IMR-90 (cell line): ENCODE data around the gene STK33. TPM values are rescaled to one million over a fixed set of nuclear protein-coding genes. Genes with fewer than 3 reads are reported as not detected.

Experiments used
- ATAC-seq: fragments of 200-7000 bp; cut with Tn5 transposase; 2 replicates; pipeline ENCODE4 v1.9.1; 2020; ENCODE audit warnings: low read depth, mild to moderate bottlenecking, moderate library complexity
- BruUV-seq: library from RNA; stranded (reverse); fragments of 400-500 nt; replicated peaks from 2 replicates; lab custom pipeline; 2021; lab: Mats Ljungman, UMichigan
- CTCF ChIA-PET: fragments of 300-600 bp; formaldehyde crosslinking; extraction: SDS; loops from one replicate; lab custom pipeline; 2021; ENCODE audit warnings: antibody characterized with exemption; lab: Yijun Ruan, JAX
- POLR2A ChIA-PET: fragments of 300-600 bp; sonication (Branson Sonifier 250); formaldehyde crosslinking; loops from one replicate; lab custom pipeline; 2022; ENCODE audit warnings: antibody characterized with exemption; ENCODE audit not compliant: unreplicated experiment; lab: Charles Lee
- DNase-seq: peaks from one replicate; pipeline ENCODE4 v3.0.0; 2013
- H2AFZ ChIP-seq: replicated peaks from 2 replicates; pipeline ENCODE3; 2013; ENCODE audit warnings: low read length, mild to moderate bottlenecking; ENCODE audit not compliant: poor library complexity
- H2AK5ac ChIP-seq: 2 replicates; pipeline ENCODE4 v1.6.1; 2013; ENCODE audit warnings: low read depth, low read length, inconsistent platforms
- H2AK9ac ChIP-seq: replicated peaks from 2 replicates; pipeline ENCODE3; 2013; ENCODE audit warnings: mild to moderate bottlenecking, low read depth, low read length, moderate library complexity; ENCODE audit not compliant: poor library complexity
- H2BK120ac ChIP-seq: 2 replicates; pipeline ENCODE4 v1.6.1; 2013; ENCODE audit warnings: low read depth, low read length, inconsistent platforms
- H2BK15ac ChIP-seq: 3 replicates; pipeline ENCODE4 v1.6.1; 2013; ENCODE audit warnings: low read depth, low read length, inconsistent platforms
- H2BK20ac ChIP-seq: 2 replicates; pipeline ENCODE4 v1.6.1; 2013; ENCODE audit warnings: low read depth, mild to moderate bottlenecking, inconsistent platforms, low read length, moderate library complexity
- H2BK5ac ChIP-seq: 2 replicates; pipeline ENCODE4 v1.6.1; 2013; ENCODE audit warnings: mild to moderate bottlenecking, low read depth, low read length, inconsistent platforms; ENCODE audit not compliant: poor library complexity, severe bottlenecking
- H3K14ac ChIP-seq: replicated peaks from 2 replicates; pipeline ENCODE4 v1.6.1; 2013; ENCODE audit warnings: low read depth, low read length, inconsistent platforms
- H3K18ac ChIP-seq: 2 replicates; pipeline ENCODE4 v1.6.1; 2013; ENCODE audit warnings: low read depth, low read length, control low read depth
- H3K23ac ChIP-seq: 2 replicates; pipeline ENCODE4 v1.6.1; 2013; ENCODE audit warnings: low read depth, low read length, inconsistent platforms
- H3K27ac ChIP-seq: 2 replicates; pipeline ENCODE4 v1.5.1; 2013; ENCODE audit warnings: mild to moderate bottlenecking, control low read depth, low read length; ENCODE audit not compliant: insufficient read depth
- H3K27me3 ChIP-seq: 2 replicates; pipeline ENCODE4 v1.6.1; 2013; ENCODE audit warnings: low read length; ENCODE audit not compliant: control insufficient read depth, insufficient read depth
- H3K36me3 ChIP-seq: 2 replicates; pipeline ENCODE4 v1.6.1; 2013; ENCODE audit warnings: low read length, mixed read lengths; ENCODE audit not compliant: control insufficient read depth, insufficient read depth
- H3K4ac ChIP-seq: 2 replicates; pipeline ENCODE4 v1.6.1; 2013; ENCODE audit warnings: low read depth, low read length, inconsistent platforms
- H3K4me1 ChIP-seq: 2 replicates; pipeline ENCODE4 v1.6.1; 2013; ENCODE audit warnings: low read length, mixed read lengths; ENCODE audit not compliant: control insufficient read depth, insufficient read depth
- H3K4me2 ChIP-seq: 2 replicates; pipeline ENCODE4 v1.6.1; 2013; ENCODE audit warnings: low read depth, mild to moderate bottlenecking, control low read depth, low read length, moderate library complexity
- H3K4me3 ChIP-seq: 2 replicates; pipeline ENCODE4 v1.5.1; 2013; ENCODE audit warnings: low read depth, mild to moderate bottlenecking, control low read depth, low read length, moderate library complexity; ENCODE audit not compliant: insufficient read depth
- H3K56ac ChIP-seq: 2 replicates; pipeline ENCODE4 v1.6.1; 2013; ENCODE audit warnings: low read length, inconsistent platforms; ENCODE audit not compliant: insufficient read depth; ENCODE audit errors: extremely low read depth
- H3K79me1 ChIP-seq, 2 experiments: 2 replicates each; pipeline ENCODE4 v1.6.1; 2013; ENCODE audit warnings: low read length in 2 of 2, inconsistent platforms in 1 of 2, low read depth in 1 of 2
- H3K9ac ChIP-seq: 2 replicates; pipeline ENCODE4 v1.6.1; 2013; ENCODE audit warnings: low read depth, low read length, control low read depth
- H3K9me1 ChIP-seq: 2 replicates; pipeline ENCODE4 v1.6.1; 2013; ENCODE audit warnings: low read length, inconsistent platforms; ENCODE audit not compliant: insufficient read depth
- H3K9me3 ChIP-seq: 2 replicates; pipeline ENCODE4 v1.6.1; 2013; ENCODE audit warnings: low read length; ENCODE audit not compliant: control insufficient read depth, insufficient read depth
- H4K20me1 ChIP-seq: 2 replicates; pipeline ENCODE4 v1.6.1; 2013; ENCODE audit warnings: low read length, inconsistent platforms; ENCODE audit not compliant: insufficient read depth
- H4K5ac ChIP-seq: 2 replicates; pipeline ENCODE4 v1.6.1; 2013; ENCODE audit warnings: mild to moderate bottlenecking, low read depth, low read length, control low read depth
- H4K8ac ChIP-seq, 2 experiments: 2 replicates each; pipeline ENCODE4 v1.6.1; 2013; ENCODE audit warnings: low read depth in 2 of 2, low read length in 2 of 2, control low read depth in 1 of 2, inconsistent platforms in 1 of 2
- H4K91ac ChIP-seq: 2 replicates; pipeline ENCODE4 v1.6.1; 2013; ENCODE audit warnings: low read depth, low read length, inconsistent platforms; ENCODE audit not compliant: insufficient read depth
- FOS ChIP-seq: fragments of 150-350 bp; IDR thresholded peaks from 2 replicates; pipeline ENCODE4 v1.6.1; 2016; ENCODE audit warnings: low read depth, low read length
- WGBS, 2 experiments: methylation state at CpG; one replicate each; pipeline versions ENCODE4 v1.1.5 to v1.1.7; 2013; ENCODE audit warnings: missing lambda C conversion rate in 2 of 2; ENCODE audit not compliant: insufficient read length in 1 of 2; ENCODE audit errors: extremely low coverage in 2 of 2; 5-methylcytosine and 5-hydroxymethylcytosine counted together
- dilution Hi-C: fragments of 300-500 bp; cut with HindIII; formaldehyde crosslinking; loops from one replicate; pipeline ENCODE4 v1.14.3; 2018; ENCODE audit warnings: low sequenced_read_pairs; ENCODE audit not compliant: unreplicated experiment
- in situ Hi-C: fragments of 300-500 bp; cut with MboI; formaldehyde crosslinking; loops from 3 replicates; pipeline ENCODE4 v1.14.3; 2019; ENCODE audit warnings: low sequenced_read_pairs, inconsistent platforms, mixed read lengths
- intact Hi-C: fragments of 100-400 bp; cut with micrococcal nuclease; formaldehyde crosslinking; loops from 2 replicates; pipeline ENCODE4 v1.10.0; 2022
- polyA plus RNA-seq, 3 experiments: library from polyadenylated mRNA; depleted of rRNA; stranded (reverse); fragments of >200 nt; gene quantifications; 2 replicates each; pipeline ENCODE4 v1.2.3, GENCODE V29; 2012; ENCODE audit warnings: low replicate concordance in 1 of 3
- total RNA-seq: library from RNA; depleted of rRNA; stranded (reverse); fragments of >200 nt; gene quantifications from 2 replicates; pipeline ENCODE4 v1.2.3, GENCODE V29; 2012

STK33 gene
- total and polyA plus RNA-seq, 2 of the 4 experiments (the other 2 are of a cell fraction), result 2.3 to 2.6 TPM

- DNase-seq (no peak), ATAC-seq (no peak)
- no TSS peak for BruUV-seq
- Histone ChIP-seq H3K18ac (no peak overlapping the region), H2BK5ac (no peak overlapping the region), H3K23ac (no peak overlapping the region), H3K14ac (no peak overlapping the region), H3K79me1 (no peaks in the 10 kb centered on the region), H2AFZ (no peak overlapping the region), H3K27me3 (no peaks in the 10 kb centered on the region), H3K9me3 (no peaks in the 10 kb centered on the region), H4K91ac (no peak overlapping the region), H3K4me1 (no peaks in the 10 kb centered on the region), H2BK120ac (no peak overlapping the region), H3K4ac (no peak overlapping the region), H4K20me1 (no peaks in the 10 kb centered on the region), H2AK5ac (no peak overlapping the region), H3K9me1 (no peaks in the 10 kb centered on the region), H2AK9ac (no peak overlapping the region), H3K4me2 (no peak overlapping the region), H2BK15ac (no peak overlapping the region), H3K56ac (no peak overlapping the region), H2BK20ac (no peak overlapping the region), H3K9ac (no peak overlapping the region), H3K36me3 (no peaks in the 10 kb centered on the region), H3K27ac (no peak overlapping the region), H4K8ac (no peak overlapping the region), H4K5ac (no peak overlapping the region), H3K4me3 (no peak overlapping the region)
- intact Hi-C loops, result no loop called here
- no peak for TF ChIP-seq FOS
- CTCF ChIA-PET, result no interaction called here
- WGBS, 2 experiments, result no CpG with 5 or more reads among the region's 2 CpGs
- in situ Hi-C loops, result no loop called here
- dilution Hi-C loops, result no loop called here
- POLR2A ChIA-PET, result no interaction called here
These were observed 61.6 kb downstream of the STK33 start for GRCh38 chr11:8532475-8532874.
